Stimulated activated CD8-positive, alpha-beta memory T cell treated with anti-CD3 and anti-CD28 coated beads, Interleukin-4, amount 100 ng/mL, for 4 hours (primary cell): Measurements from ENCODE around the gene SEC14L6.
"Not testable (repeated sequence)": the region's sequence is repeated elsewhere in the genome, so short reads cannot be mapped to it uniquely, and the experiment has no call there.

ENCODE experiments used
- DNase-seq, 2 donors: peaks; one replicate each; pipeline ENCODE4 v3.0.0-alpha.2; 2020; ENCODE audit warnings: low read depth in 2 of 2, low spot score in 1 of 2

The SEC14L6 gene

GRCh38 chr22:30567277-30567676, 20.7 kb upstream of the SEC14L6 start:
- not testable (repeated sequence) for DNase-seq

GRCh38 chr22:30566125-30566524, 19.6 kb upstream of the SEC14L6 start:
- DNase-seq: no peak

GRCh38 chr22:30565341-30565740, 18.8 kb upstream of the SEC14L6 start:
- DNase-seq: no peak

- DNase-seq: no peak
Measured at GRCh38 chr22:30564761-30565119, 18.2 kb upstream of the SEC14L6 start.

- DNase-seq: no peak
Measured at GRCh38 chr22:30564045-30564760, 17.7 kb upstream of the SEC14L6 start.

- no peak for DNase-seq
Measured at GRCh38 chr22:30562366-30562765, 15.8 kb upstream of the SEC14L6 start.

- DNase-seq: no peak
Measured at GRCh38 chr22:30561402-30562189, 15.1 kb upstream of the SEC14L6 start.

GRCh38 chr22:30560643-30561202, 14.2 kb upstream of the SEC14L6 start:
- DNase-seq: not testable (repeated sequence)

- no peak for DNase-seq
Measured at GRCh38 chr22:30559889-30560288, 13.3 kb upstream of the SEC14L6 start.

- no peak for DNase-seq
Measured at GRCh38 chr22:30557243-30557642, 10.7 kb upstream of the SEC14L6 start.

- DNase-seq: no peak
Measured at GRCh38 chr22:30556388-30556787, 9.8 kb upstream of the SEC14L6 start.

- DNase-seq: no peak
Measured at GRCh38 chr22:30555282-30556210, 9.0 kb upstream of the SEC14L6 start.

GRCh38 chr22:30553971-30554370, 7.4 kb upstream of the SEC14L6 start:
- DNase-seq: no peak

GRCh38 chr22:30552719-30553118, 6.2 kb upstream of the SEC14L6 start:
- DNase-seq: no peak

GRCh38 chr22:30551813-30552212, 5.3 kb upstream of the SEC14L6 start:
- not testable (repeated sequence) for DNase-seq

- no peak for DNase-seq
Measured at GRCh38 chr22:30547188-30547587, 647 bp upstream of the SEC14L6 start.

GRCh38 chr22:30542811-30543188, 3.7 kb downstream of the SEC14L6 start:
- DNase-seq: no peak

- no peak for DNase-seq
Measured at GRCh38 chr22:30541961-30542810, 4.4 kb downstream of the SEC14L6 start.

GRCh38 chr22:30541511-30541910, 5.0 kb downstream of the SEC14L6 start:
- not testable (repeated sequence) for DNase-seq

GRCh38 chr22:30539368-30539767, 7.2 kb downstream of the SEC14L6 start:
- DNase-seq: no peak
